Hepatocyte (in vitro differentiated cells): Measurements from ENCODE around the gene VWA8. TPM values are rescaled to one million over a fixed set of nuclear protein-coding genes. Genes with fewer than 3 reads are reported as not detected.
A peak's percentile ranks its signal among the peaks of the same experiment; 100 is the strongest.

Experiments used
- DNase-seq: peaks from one replicate; pipeline ENCODE4 v3.0.0-alpha.2; 2016; ENCODE audit warnings: low spot score
- H2AFZ ChIP-seq: fragments of 200-600 bp; sonication (generic); 2 replicates; pipeline ENCODE4 v1.6.0; 2016; ENCODE audit warnings: antibody characterized with exemption, mild to moderate bottlenecking
- H3K27ac ChIP-seq: fragments of 200-600 bp; sonication (generic); 2 replicates; pipeline ENCODE4 v1.5.1; 2016; ENCODE audit warnings: mild to moderate bottlenecking
- H3K27me3 ChIP-seq: fragments of 200-600 bp; sonication (generic); 2 replicates; pipeline ENCODE4 v1.6.1; 2016
- H3K36me3 ChIP-seq: fragments of 200-600 bp; sonication (generic); replicated peaks from 2 replicates; pipeline ENCODE4 v1.5.1; 2016; ENCODE audit warnings: low read depth; ENCODE audit not compliant: insufficient read depth
- H3K4me1 ChIP-seq: fragments of 200-600 bp; sonication (generic); 2 replicates; pipeline ENCODE4 v1.5.1; 2016; ENCODE audit warnings: mild to moderate bottlenecking, moderate library complexity; ENCODE audit not compliant: insufficient read depth
- H3K4me2 ChIP-seq: fragments of 200-600 bp; sonication (generic); 2 replicates; pipeline ENCODE4 v1.6.0; 2016
- H3K4me3 ChIP-seq: fragments of 200-600 bp; sonication (generic); 2 replicates; pipeline ENCODE4 v1.5.1; 2016; ENCODE audit warnings: mild to moderate bottlenecking
- H3K79me2 ChIP-seq: fragments of 200-600 bp; sonication (generic); 2 replicates; pipeline ENCODE4 v1.6.0; 2017; ENCODE audit warnings: mild to moderate bottlenecking
- H3K9me2 ChIP-seq: fragments of 200-600 bp; sonication (generic); replicated peaks from 2 replicates; pipeline ENCODE4 v1.6.0; 2017; ENCODE audit warnings: mild to moderate bottlenecking; ENCODE audit not compliant: insufficient read depth
- H3K9me3 ChIP-seq: fragments of 200-600 bp; sonication (generic); 2 replicates; pipeline ENCODE4 v1.5.1; 2016; ENCODE audit warnings: low read depth, mild to moderate bottlenecking
- H4K20me1 ChIP-seq: fragments of 200-600 bp; sonication (generic); 2 replicates; pipeline ENCODE4 v1.6.0; 2016; ENCODE audit warnings: mild to moderate bottlenecking; ENCODE audit not compliant: insufficient read depth, poor library complexity, severe bottlenecking
- CTCF ChIP-seq: fragments of 200-600 bp; sonication (generic); IDR thresholded peaks from 2 replicates; pipeline ENCODE4 v1.5.1; 2016; ENCODE audit warnings: antibody characterized with exemption, mild to moderate bottlenecking; ENCODE audit not compliant: poor library complexity
- EZH2 ChIP-seq: fragments of 200-600 bp; sonication (generic); IDR thresholded peaks from 2 replicates; pipeline ENCODE4 v1.6.1; 2016; ENCODE audit warnings: antibody characterized with exemption, mild to moderate bottlenecking, borderline replicate concordance
- EZH2phosphoT487 ChIP-seq: fragments of 200-600 bp; sonication (generic); IDR thresholded peaks from one replicate; pipeline ENCODE4 v1.6.1; 2018; ENCODE audit warnings: antibody characterized with exemption, mild to moderate bottlenecking, low read depth, moderate library complexity; ENCODE audit not compliant: unreplicated experiment, severe bottlenecking
- WGBS: methylation state at CpG from one replicate; pipeline ENCODE4 v1.1.6; 2016; ENCODE audit warnings: low lambda C conversion rate; ENCODE audit errors: missing lambda C conversion rate; 5-methylcytosine and 5-hydroxymethylcytosine counted together
- polyA plus RNA-seq: library from polyadenylated mRNA; unstranded; fragments of >200 nt; fragmentation: Nextera tagmentation; extraction: Ambion mirVana; gene quantifications from 2 replicates; pipeline ENCODE4 v1.2.1, GENCODE V29; 2016
- total RNA-seq: library from RNA; depleted of rRNA; stranded (reverse); fragments of >200 nt; gene quantifications from 2 replicates; pipeline ENCODE4 v1.2.3, GENCODE V29; 2014

VWA8 gene
- total and polyA plus RNA-seq, 2 experiments from 2014 or later: 4.9 to 19.5 TPM

GRCh38 chr13:41644742-41645141 is 316.2 kb downstream of the VWA8 start:
- H3K4me3 ChIP-seq: no peak overlapping the region
- no peaks in the 10 kb centered on the region for H3K79me2 ChIP-seq
- no peak for DNase-seq
- H4K20me1 ChIP-seq: no peaks in the 10 kb centered on the region
- H3K9me3 ChIP-seq: no peaks in the 10 kb centered on the region
- WGBS: 96% methylated on average over 1 of the region's 1 CpG
- peak overlapping the region; percentile 62 for H3K27ac ChIP-seq
- TF ChIP-seq EZH2 (no peak), CTCF (no peak), EZH2phosphoT487 (no peak)
- H3K4me1 ChIP-seq: peaks cover 36% of the 10 kb centered on the region
- peak overlapping the region; percentile 59 for H3K4me2 ChIP-seq
- no peaks in the 10 kb centered on the region for H3K27me3 ChIP-seq
- no peaks in the 10 kb centered on the region for H3K9me2 ChIP-seq
- H3K36me3 ChIP-seq: no peaks in the 10 kb centered on the region
- H2AFZ ChIP-seq: no peak overlapping the region

- Histone ChIP-seq H3K27ac (no peak overlapping the region), H3K9me3 (no peaks in the 10 kb centered on the region), H3K79me2 (no peaks in the 10 kb centered on the region), H2AFZ (no peak overlapping the region), H3K4me2 (no peak overlapping the region), H3K4me3 (no peak overlapping the region), H3K9me2 (no peaks in the 10 kb centered on the region), H3K36me3 (no peaks in the 10 kb centered on the region), H3K27me3 (no peaks in the 10 kb centered on the region), H3K4me1 (peaks cover 40% of the 10 kb centered on the region), H4K20me1 (no peaks in the 10 kb centered on the region)
- whole genome bisulfite sequencing: 79% methylated on average over 4 of the region's 4 CpGs
- DNase-seq: no peak
- no peak for TF ChIP-seq EZH2phosphoT487
These were observed 317.4 kb downstream of the VWA8 start for GRCh38 chr13:41643507-41643906.

- no peaks in the 10 kb centered on the region for H3K9me3 ChIP-seq
- TF ChIP-seq EZH2 (no peak), CTCF (no peak), EZH2phosphoT487 (no peak)
- H3K9me2 ChIP-seq: no peaks in the 10 kb centered on the region
- H2AFZ ChIP-seq: no peak overlapping the region
- H3K4me2 ChIP-seq: no peak overlapping the region
- H3K4me1 ChIP-seq: peaks cover 31% of the 10 kb centered on the region
- no peak overlapping the region for H3K4me3 ChIP-seq
- 90% methylated on average over 4 of the region's 4 CpGs for WGBS
- H3K79me2 ChIP-seq: no peaks in the 10 kb centered on the region
- no peaks in the 10 kb centered on the region for H4K20me1 ChIP-seq
- H3K27ac ChIP-seq: no peak overlapping the region
- H3K27me3 ChIP-seq: no peaks in the 10 kb centered on the region
- no peak for DNase-seq
- H3K36me3 ChIP-seq: no peaks in the 10 kb centered on the region
These were observed 318.9 kb downstream of the VWA8 start for GRCh38 chr13:41641961-41642360.

- H2AFZ ChIP-seq: no peak overlapping the region
- 38% methylated on average over 1 of the region's 1 CpG for whole genome bisulfite sequencing
- H3K9me3 ChIP-seq: no peaks in the 10 kb centered on the region
- peaks cover 31% of the 10 kb centered on the region for H3K4me1 ChIP-seq
- H3K79me2 ChIP-seq: no peaks in the 10 kb centered on the region
- TF ChIP-seq CTCF: no peak
- no peak for DNase-seq
- no peaks in the 10 kb centered on the region for H3K9me2 ChIP-seq
- no peak overlapping the region for H3K4me2 ChIP-seq
- no peaks in the 10 kb centered on the region for H3K27me3 ChIP-seq
- H3K36me3 ChIP-seq: no peaks in the 10 kb centered on the region
- peak overlapping the region; percentile 59 for H3K27ac ChIP-seq
- no peaks in the 10 kb centered on the region for H4K20me1 ChIP-seq
- H3K4me3 ChIP-seq: no peak overlapping the region
These were observed 319.5 kb downstream of the VWA8 start for GRCh38 chr13:41641429-41641828.
